MCF 10A (cell line): ENCODE results near the gene ENTR1. TPM values are rescaled to one million over a fixed set of nuclear protein-coding genes. Genes with fewer than 3 reads are reported as not detected.

ENCODE experiments used
- BruUV-seq: library from RNA; stranded (reverse); fragments of 400-500 nt; replicated peaks from 2 replicates; lab custom pipeline; 2021; lab: Mats Ljungman, UMichigan
- CTCF ChIA-PET: fragments of 300-600 bp; sonication (Branson Sonifier 250); formaldehyde crosslinking; extraction: SDS; loops from one replicate; lab custom pipeline; 2021; ENCODE audit warnings: antibody characterized with exemption, inconsistent platforms; lab: Yijun Ruan, JAX
- POLR2A ChIA-PET: fragments of 300-600, 350-650 bp; sonication (Branson Sonifier 250); formaldehyde crosslinking; extraction: SDS; loops from one replicate; lab custom pipeline; 2020; ENCODE audit warnings: antibody characterized with exemption, inconsistent platforms; lab: Yijun Ruan, JAX
- DNase-seq: peaks from one replicate; pipeline ENCODE4 v3.0.0-alpha.2; 2018; ENCODE audit not compliant: unreplicated experiment
- H3K27ac Mint-ChIP-seq: one replicate; pipeline ENCODE4 v1.8.0; 2022; ENCODE audit warnings: mild to moderate bottlenecking, low read depth, mixed read lengths; ENCODE audit not compliant: unreplicated experiment
- H3K27me3 Mint-ChIP-seq: one replicate; pipeline ENCODE4 v1.8.0; 2022; ENCODE audit warnings: mixed read lengths; ENCODE audit not compliant: insufficient read depth, unreplicated experiment
- H3K36me3 Mint-ChIP-seq: one replicate; pipeline ENCODE4 v1.8.0; 2022; ENCODE audit warnings: mild to moderate bottlenecking, moderate library complexity, mixed read lengths; ENCODE audit not compliant: insufficient read depth, unreplicated experiment
- H3K4me1 Mint-ChIP-seq: one replicate; pipeline ENCODE4 v1.8.0; 2022; ENCODE audit warnings: mixed read lengths; ENCODE audit not compliant: insufficient read depth, unreplicated experiment
- H3K4me3 Mint-ChIP-seq: one replicate; pipeline ENCODE4 v1.8.0; 2022; ENCODE audit warnings: mild to moderate bottlenecking, moderate library complexity, mixed read lengths; ENCODE audit not compliant: unreplicated experiment
- H3K9me3 Mint-ChIP-seq: one replicate; pipeline ENCODE4 v1.8.0; 2022; ENCODE audit warnings: mixed read lengths; ENCODE audit not compliant: unreplicated experiment
- CTCF ChIP-seq: fragments of 200-600 bp; IDR thresholded peaks from one replicate; pipeline ENCODE4 v1.8.0; 2022; ENCODE audit warnings: antibody characterized with exemption, mild to moderate bottlenecking; ENCODE audit not compliant: unreplicated experiment
- intact Hi-C: fragments of 100-400 bp; cut with micrococcal nuclease; formaldehyde crosslinking; loops from 2 replicates; pipeline ENCODE4 v1.14.1; 2022
- total RNA-seq: library from RNA; stranded (reverse); gene quantifications from 2 replicates; pipeline ENCODE4 v1.2.3, GENCODE V29; 2022

The ENTR1 gene
- total RNA-seq, 1 experiment from 2014 or later: 82.2 TPM

DNA sequence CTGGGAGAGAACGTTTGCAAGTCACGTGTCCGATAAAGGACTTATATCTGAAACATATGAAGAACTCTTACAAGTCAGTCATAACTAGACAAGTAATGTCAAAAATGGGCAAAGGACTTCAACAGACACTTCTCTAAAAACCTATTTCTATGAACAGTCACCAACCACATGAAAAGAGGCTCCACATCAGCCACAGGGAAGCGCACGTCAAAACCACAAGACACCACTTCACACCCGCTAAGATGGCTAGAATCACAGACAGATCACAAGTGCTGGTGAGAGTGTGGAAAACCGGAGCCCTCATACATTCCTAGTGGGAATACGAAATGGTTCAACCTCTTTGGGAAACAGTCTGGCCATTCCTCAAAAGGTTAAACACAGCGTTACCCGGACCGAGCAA lies 25.4 kb downstream of the ENTR1 start:
- H3K4me3 Mint-ChIP-seq: no peak overlapping the region
- H3K4me1 Mint-ChIP-seq: no peaks in the 10 kb centered on the region
- H3K9me3 Mint-ChIP-seq: no peaks in the 10 kb centered on the region
- no TSS peak for BruUV-seq
- no peaks in the 10 kb centered on the region for H3K27me3 Mint-ChIP-seq
- intact Hi-C loops: no loop called here
- peaks cover 69% of the 10 kb centered on the region for H3K36me3 Mint-ChIP-seq
- no peak for DNase-seq
- ChIA-PET CTCF (interaction anchor here (1.3 kb wide), 1 partner anchor 22 kb away, joined by 4 read pairs; the partner anchor contains the start of gene DNLZ), POLR2A (interaction anchor here (0.8 to 1.1 kb wide), 2 partner anchors 8 to 40 kb away, joined by 3 read pairs; no protein-coding TSS in a partner anchor)
- no peak overlapping the region for H3K27ac Mint-ChIP-seq
- TF ChIP-seq CTCF: no peak

GRCh38 chr9:136383436-136383835 lies 27.0 kb downstream of the ENTR1 start:
- no TSS peak for BruUV-seq
- Mint-ChIP-seq H3K4me1 (no peaks in the 10 kb centered on the region), H3K9me3 (no peaks in the 10 kb centered on the region), H3K4me3 (no peak overlapping the region), H3K27me3 (no peaks in the 10 kb centered on the region), H3K36me3 (peaks cover 58% of the 10 kb centered on the region), H3K27ac (no peak overlapping the region)
- intact Hi-C loops: no loop called here
- CTCF ChIA-PET: interaction anchor here (1.1 to 1.7 kb wide), 2 partner anchors 9 to 20 kb away, joined by 3 read pairs; partner anchors contain the start of gene DNLZ
- DNase-seq: no peak
- POLR2A ChIA-PET: no interaction called here
- no peak for TF ChIP-seq CTCF

DNA sequence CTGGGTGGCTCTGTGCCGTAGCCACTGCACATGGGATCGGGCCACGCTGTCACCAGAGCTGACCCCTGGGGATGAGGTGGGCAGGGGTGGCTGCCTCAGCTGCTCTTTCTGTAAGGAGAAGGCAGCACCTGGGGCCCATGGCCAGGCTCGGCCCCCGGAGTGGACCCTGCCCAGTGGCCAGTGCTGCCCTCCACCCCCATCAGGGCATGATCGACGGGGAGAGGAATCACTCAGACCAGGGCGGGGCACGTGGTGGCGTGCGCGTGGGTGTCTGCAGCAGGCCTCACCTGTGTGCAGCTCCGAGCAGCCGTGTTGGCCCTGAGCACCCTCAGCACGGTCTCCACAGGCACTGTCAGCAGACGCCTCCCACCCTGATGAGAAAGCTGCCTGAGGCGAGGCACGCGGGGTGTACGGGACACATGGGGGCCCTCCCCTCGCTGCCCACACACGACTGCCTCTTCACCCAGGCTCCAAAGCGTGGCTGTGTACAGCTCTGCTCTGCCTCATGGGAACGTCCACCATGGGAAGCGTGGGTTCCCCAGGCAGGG lies 28.4 kb downstream of the ENTR1 start:
- H3K4me3 Mint-ChIP-seq: no peak overlapping the region

More for the DNA sequence above, 28.4 kb downstream of the ENTR1 start:
- no peaks in the 10 kb centered on the region for H3K27me3 Mint-ChIP-seq
- TF ChIP-seq CTCF: no peak
- CTCF ChIA-PET: interaction anchor here (0.6 kb wide), 2 partner anchors 59 to 82 kb away, joined by 3 to 5 read pairs; no protein-coding TSS in a partner anchor
- peaks cover 44% of the 10 kb centered on the region for H3K36me3 Mint-ChIP-seq
- DNase-seq: no peak
- H3K4me1 Mint-ChIP-seq: no peaks in the 10 kb centered on the region
- BruUV-seq: no TSS peak
- intact Hi-C loops: no loop called here
- H3K27ac Mint-ChIP-seq: no peak overlapping the region
- POLR2A ChIA-PET: interaction anchor here (1.0 kb wide), 1 partner anchor 17 kb away, joined by 3 read pairs; no protein-coding TSS in a partner anchor
- H3K9me3 Mint-ChIP-seq: no peaks in the 10 kb centered on the region
